ENCODE measurements around the gene OR56A5.

OR56A5 gene, protein sequence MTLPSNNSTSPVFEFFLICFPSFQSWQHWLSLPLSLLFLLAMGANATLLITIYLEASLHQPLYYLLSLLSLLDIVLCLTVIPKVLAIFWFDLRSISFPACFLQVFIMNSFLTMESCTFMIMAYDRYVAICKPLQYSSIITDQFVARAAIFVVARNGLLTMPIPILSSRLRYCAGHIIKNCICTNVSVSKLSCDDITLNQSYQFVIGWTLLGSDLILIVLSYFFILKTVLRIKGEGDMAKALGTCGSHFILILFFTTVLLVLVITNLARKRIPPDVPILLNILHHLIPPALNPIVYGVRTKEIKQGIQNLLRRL

DNA sequence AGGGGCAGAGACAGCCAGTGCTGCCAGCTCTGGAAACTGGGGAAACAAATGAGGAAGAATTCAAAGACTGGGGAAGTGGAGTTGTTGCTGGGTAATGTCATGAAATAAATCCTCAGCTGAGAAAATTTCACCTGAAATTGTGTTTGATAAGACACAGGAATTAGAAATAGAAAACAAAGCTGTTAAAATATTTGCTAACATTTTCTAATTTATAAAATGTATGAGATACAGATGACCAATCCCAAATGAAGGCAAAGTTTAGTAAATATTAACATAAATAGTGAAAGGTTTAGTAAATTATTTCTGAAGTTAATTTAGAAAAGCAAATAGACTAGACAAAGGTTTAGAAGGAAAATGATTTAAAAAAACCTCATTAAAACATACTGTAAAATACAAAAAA lies at the start of gene OR56A5:
Gene OR56A5, minus strand, starts transcription at position 101 of the 400 bp plus-strand sequence. Its CDS starts 0 bp downstream, at position 101.
- TF ChIP-seq, protein P1, sequence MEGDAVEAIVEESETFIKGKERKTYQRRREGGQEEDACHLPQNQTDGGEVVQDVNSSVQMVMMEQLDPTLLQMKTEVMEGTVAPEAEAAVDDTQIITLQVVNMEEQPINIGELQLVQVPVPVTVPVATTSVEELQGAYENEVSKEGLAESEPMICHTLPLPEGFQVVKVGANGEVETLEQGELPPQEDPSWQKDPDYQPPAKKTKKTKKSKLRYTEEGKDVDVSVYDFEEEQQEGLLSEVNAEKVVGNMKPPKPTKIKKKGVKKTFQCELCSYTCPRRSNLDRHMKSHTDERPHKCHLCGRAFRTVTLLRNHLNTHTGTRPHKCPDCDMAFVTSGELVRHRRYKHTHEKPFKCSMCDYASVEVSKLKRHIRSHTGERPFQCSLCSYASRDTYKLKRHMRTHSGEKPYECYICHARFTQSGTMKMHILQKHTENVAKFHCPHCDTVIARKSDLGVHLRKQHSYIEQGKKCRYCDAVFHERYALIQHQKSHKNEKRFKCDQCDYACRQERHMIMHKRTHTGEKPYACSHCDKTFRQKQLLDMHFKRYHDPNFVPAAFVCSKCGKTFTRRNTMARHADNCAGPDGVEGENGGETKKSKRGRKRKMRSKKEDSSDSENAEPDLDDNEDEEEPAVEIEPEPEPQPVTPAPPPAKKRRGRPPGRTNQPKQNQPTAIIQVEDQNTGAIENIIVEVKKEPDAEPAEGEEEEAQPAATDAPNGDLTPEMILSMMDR (IDR thresholded peaks at IDR 0.05; ENCODE audit: extremely low read depth, missing control alignments) = no peak

DNA sequence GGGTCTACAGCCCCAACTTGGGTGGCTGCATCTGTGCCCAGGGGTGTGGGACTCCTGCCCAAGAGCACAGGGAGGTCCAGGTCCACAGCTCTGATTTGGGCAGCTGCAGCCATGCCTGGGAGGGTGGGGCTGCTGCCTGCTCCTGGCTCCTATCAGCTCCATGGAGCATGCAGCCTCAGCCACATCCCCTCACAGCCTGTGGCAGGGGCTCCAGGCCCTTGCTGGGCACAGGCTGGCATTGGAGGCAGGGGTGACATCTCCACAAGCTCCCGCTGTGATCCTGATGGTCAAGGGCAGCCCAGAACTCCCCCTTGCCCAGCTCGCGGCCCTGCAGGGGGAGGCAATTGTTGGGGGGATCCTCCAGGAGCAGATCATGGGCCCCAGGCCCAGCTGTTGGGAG lies 44.7 kb upstream of the OR56A5 start:
- DNase-seq (ENCODE audit: low spot score) = no peak
- TF ChIP-seq, protein P1 (IDR thresholded peaks at IDR 0.05; ENCODE audit: extremely low read depth, missing control alignments) = no peak

More for the DNA sequence above, at the start of gene OR56A5:
- DNase-seq (ENCODE audit: low spot score) = no peak

DNA sequence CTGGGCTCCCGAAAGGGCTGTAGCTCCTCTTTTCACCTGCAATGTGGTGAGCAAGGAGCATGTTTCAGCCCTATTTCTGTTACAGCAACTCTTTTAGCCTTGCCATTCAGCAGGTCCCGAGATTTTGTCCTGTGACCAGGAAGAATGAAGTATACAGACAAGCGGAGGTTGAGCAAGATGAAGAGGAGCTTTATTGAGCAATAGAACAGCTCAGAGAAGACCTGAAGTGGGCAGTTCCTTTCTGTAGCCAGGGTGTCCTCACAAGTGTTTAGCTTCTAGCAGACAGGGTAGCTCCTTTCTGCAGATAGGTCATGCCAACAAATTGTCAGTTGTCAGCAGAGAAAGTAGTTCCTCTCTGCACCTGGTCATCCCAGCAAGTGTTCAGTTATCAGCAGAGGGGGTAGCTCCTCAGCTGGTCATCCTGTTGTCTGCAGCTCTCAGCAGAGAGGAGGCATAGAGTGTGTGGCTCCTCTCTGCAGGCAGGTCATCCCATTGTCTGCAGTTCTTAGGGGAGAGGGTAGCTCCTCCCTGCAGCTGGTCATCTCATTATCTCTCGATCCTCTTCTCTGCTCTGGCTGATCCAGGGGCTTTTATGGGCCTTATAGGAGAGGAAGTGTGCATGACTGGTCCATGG lies 43.9 kb upstream of the OR56A5 start:
- TF ChIP-seq, protein P1 (IDR thresholded peaks at IDR 0.05; ENCODE audit: extremely low read depth, missing control alignments) = no peak
- no peak for DNase-seq (ENCODE audit: low spot score)

DNA sequence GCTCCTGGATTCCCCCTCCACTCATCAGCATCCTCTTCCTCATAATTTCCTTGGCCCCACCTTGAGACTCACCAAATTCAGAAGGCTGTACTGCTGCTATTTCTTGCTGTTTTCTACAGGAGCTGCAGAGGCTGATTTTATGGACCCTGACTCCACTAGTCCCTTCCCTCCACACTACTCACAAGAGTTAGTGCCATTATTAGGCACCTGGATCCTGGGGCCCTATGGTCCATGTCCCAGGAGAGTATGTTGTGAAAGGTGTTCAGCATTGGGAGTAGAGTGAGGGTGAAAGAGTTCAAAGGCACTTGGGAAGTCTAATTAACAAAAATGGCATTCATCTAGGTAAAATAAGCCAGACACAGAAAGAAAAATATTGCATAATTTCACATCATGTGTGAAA lies 38.6 kb upstream of the OR56A5 start, which contains the start of gene OR56A4:
Gene OR56A4, minus strand, starts transcription at position 101 of the 400 bp plus-strand sequence. CDS start 3,954 bp downstream, outside the sequence.
- DNase-seq (ENCODE audit: low spot score) = no peak
- TF ChIP-seq, protein P1 (IDR thresholded peaks at IDR 0.05; ENCODE audit: extremely low read depth, missing control alignments) = no peak

DNA sequence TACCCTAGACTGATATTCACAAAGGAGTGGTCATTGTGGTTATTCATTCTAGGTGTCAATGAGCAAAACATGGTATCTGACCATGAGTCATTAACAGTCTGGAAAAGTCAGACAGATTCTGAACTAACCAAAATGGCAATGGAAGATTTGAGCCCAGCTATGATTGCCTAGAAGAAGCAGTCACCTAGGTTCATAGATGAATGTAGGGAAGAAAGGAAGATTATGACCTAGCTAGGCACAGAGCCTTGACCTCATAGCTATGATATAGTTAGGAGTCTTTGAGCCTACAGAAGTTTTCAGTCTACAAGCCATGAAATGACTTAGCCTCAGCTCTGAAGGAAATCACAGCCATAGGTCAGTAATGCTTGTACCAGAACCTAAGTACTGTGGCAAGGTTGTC lies 38.1 kb upstream of the OR56A5 start:
- DNase-seq (ENCODE audit: low spot score) = no peak
- TF ChIP-seq, protein P1 (IDR thresholded peaks at IDR 0.05; ENCODE audit: extremely low read depth, missing control alignments) = no peak

DNA sequence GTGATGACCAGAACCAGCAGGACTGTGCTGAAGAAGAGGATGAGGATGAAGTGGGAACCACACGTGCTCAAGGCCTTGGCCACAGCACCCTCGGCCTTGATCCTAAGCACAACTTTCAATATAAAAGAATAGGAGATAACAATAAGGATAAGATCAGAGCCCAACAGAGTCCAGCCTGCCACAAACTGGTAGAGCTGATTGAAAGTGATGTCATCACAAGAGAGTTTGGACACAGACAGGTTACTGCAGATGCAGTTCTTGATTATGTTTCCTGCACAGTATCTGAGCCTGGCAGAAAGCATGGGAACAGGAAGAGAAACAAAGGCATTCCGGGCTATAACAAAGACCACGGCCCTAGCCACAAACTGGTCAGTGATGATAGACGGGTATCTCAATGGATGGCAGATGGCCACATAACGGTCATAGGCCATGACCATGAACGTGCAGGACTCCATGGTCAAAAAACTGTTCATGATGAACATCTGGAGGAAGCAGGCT lies 34.0 kb upstream of the OR56A5 start:
- TF ChIP-seq, protein P1 (IDR thresholded peaks at IDR 0.05; ENCODE audit: extremely low read depth, missing control alignments) = no peak
- no peak for DNase-seq (ENCODE audit: low spot score)

DNA sequence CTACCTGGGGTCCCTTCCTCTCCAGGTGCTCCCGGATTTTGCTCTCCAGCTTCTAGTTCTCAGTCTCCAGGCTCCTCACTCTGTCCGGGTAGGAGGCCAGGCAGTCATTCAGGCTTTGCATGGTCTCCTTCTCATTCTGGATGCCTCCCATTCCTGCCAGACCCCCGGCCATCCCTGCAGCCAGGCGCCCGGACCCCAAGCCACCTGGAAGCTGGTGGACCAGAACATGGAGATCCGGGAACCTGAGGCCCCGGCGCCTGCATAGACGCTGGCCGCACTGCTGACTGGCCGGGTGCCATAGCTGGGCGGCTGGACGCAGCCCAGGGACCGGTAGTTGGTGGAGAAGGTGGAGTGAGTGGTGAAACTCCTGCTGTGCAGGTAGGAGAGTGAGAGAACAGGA lies 26.5 kb upstream of the OR56A5 start:
- DNase-seq (ENCODE audit: low spot score) = no peak
- TF ChIP-seq, protein P1 (IDR thresholded peaks at IDR 0.05; ENCODE audit: extremely low read depth, missing control alignments) = no peak

Measured in GM20000 (cell line).